Hypothalamus (tissue), 51 donors: ENCODE results near the gene RHOBTB3.
"Not testable (repeated sequence)": the region's sequence is repeated elsewhere in the genome, so short reads cannot be mapped to it uniquely, and the experiment has no call there.

ENCODE experiments used
- DNase-seq, 51 donors: peaks; one replicate each; lab custom pipeline; 2025; lab: John Stamatoyannopoulos, UW

RHOBTB3 gene

GRCh38 chr5:95813035-95813434 is 81.9 kb downstream of the RHOBTB3 start:
- DNase-seq: not testable (repeated sequence)

- DNase-seq: no peak
Measured at GRCh38 chr5:95815155-95815729, 84.1 kb downstream of the RHOBTB3 start.

GRCh38 chr5:95816341-95816740 is 85.2 kb downstream of the RHOBTB3 start:
- DNase-seq: no peak

GRCh38 chr5:95816776-95817175 is 85.6 kb downstream of the RHOBTB3 start:
- no peak for DNase-seq

GRCh38 chr5:95817430-95817829 is 86.3 kb downstream of the RHOBTB3 start:
- no peak for DNase-seq

GRCh38 chr5:95818181-95819147 is 87.3 kb downstream of the RHOBTB3 start:
- peak in 14 of 51 donors; percentile 6 to 52 (median 19) for DNase-seq

- peak in 1 of 51 donors; percentile 33 for DNase-seq
Measured at GRCh38 chr5:95821110-95822021, 90.2 kb downstream of the RHOBTB3 start.

GRCh38 chr5:95822043-95822541 is 91.0 kb downstream of the RHOBTB3 start:
- peak in 35 of 51 donors; percentile 7 to 76 (median 35) for DNase-seq

GRCh38 chr5:95822542-95823181 is 91.5 kb downstream of the RHOBTB3 start, which contains the start of gene GLRX:
GLRX (minus strand) TSS chr5:95822726; CDS start chr5:95822662, 64 bp downstream.
- DNase-seq: peak in 45 of 51 donors; percentile 9 to 83 (median 53)

- no peak for DNase-seq
Measured at GRCh38 chr5:95823218-95823737, 92.1 kb downstream of the RHOBTB3 start.

GRCh38 chr5:95823738-95824609 is 92.8 kb downstream of the RHOBTB3 start:
- DNase-seq: peak in 19 of 51 donors; percentile 4 to 43 (median 13)

GRCh38 chr5:95824747-95825146 is 93.6 kb downstream of the RHOBTB3 start:
- no peak for DNase-seq

- DNase-seq: no peak
Measured at GRCh38 chr5:95825495-95825894, 94.4 kb downstream of the RHOBTB3 start.

- DNase-seq: no peak
Measured at GRCh38 chr5:95826949-95827891, 96.1 kb downstream of the RHOBTB3 start.

- DNase-seq: no peak
Measured at GRCh38 chr5:95827892-95828246, 96.7 kb downstream of the RHOBTB3 start.

GRCh38 chr5:95830226-95830625 is 99.1 kb downstream of the RHOBTB3 start:
- no peak for DNase-seq

GRCh38 chr5:95832664-95833063 is 101.5 kb downstream of the RHOBTB3 start:
- DNase-seq: no peak
